Smooth muscle cell (in vitro differentiated cells): ENCODE results near the gene RAB37. TPM values are rescaled to one million over a fixed set of nuclear protein-coding genes. Genes with fewer than 3 reads are reported as not detected.

ENCODE experiments used
- DNase-seq: peaks from one replicate; lab custom pipeline; 2025; ENCODE audit not compliant: unreplicated experiment; lab: John Stamatoyannopoulos, UW
- H2AFZ ChIP-seq: fragments of 200-600 bp; sonication (generic); 2 replicates; pipeline ENCODE4 v1.6.0; 2016; ENCODE audit warnings: antibody characterized with exemption, low read depth, mild to moderate bottlenecking
- H3F3A ChIP-seq: fragments of 200-600 bp; sonication (generic); 2 replicates; pipeline ENCODE4 v1.6.0; 2017; ENCODE audit warnings: antibody characterized with exemption, low read depth
- H3K27ac ChIP-seq: fragments of 200-600 bp; sonication (generic); 2 replicates; pipeline ENCODE4 v1.5.1; 2016; ENCODE audit warnings: low read depth, mild to moderate bottlenecking
- H3K27me3 ChIP-seq: fragments of 200-600 bp; sonication (generic); 2 replicates; pipeline ENCODE4 v1.6.1; 2016; ENCODE audit warnings: low read depth, mild to moderate bottlenecking
- H3K36me3 ChIP-seq: fragments of 200-600 bp; sonication (generic); 2 replicates; pipeline ENCODE4 v1.5.1; 2016; ENCODE audit warnings: low read depth
- H3K4me1 ChIP-seq: fragments of 200-600 bp; sonication (generic); 2 replicates; pipeline ENCODE4 v1.5.1; 2016; ENCODE audit warnings: low read depth
- H3K4me2 ChIP-seq: fragments of 200-600 bp; sonication (generic); 2 replicates; pipeline ENCODE4 v1.6.0; 2016; ENCODE audit warnings: mild to moderate bottlenecking
- H3K4me3 ChIP-seq: fragments of 200-600 bp; sonication (generic); 2 replicates; pipeline ENCODE4 v1.5.1; 2016; ENCODE audit warnings: mild to moderate bottlenecking
- H3K79me2 ChIP-seq: fragments of 200-600 bp; sonication (generic); 2 replicates; pipeline ENCODE4 v1.6.0; 2016; ENCODE audit warnings: low read depth, mild to moderate bottlenecking
- H3K9ac ChIP-seq: fragments of 200-600 bp; sonication (generic); 2 replicates; pipeline ENCODE4 v1.6.0; 2016; ENCODE audit warnings: low read depth
- H3K9me3 ChIP-seq: fragments of 200-600 bp; sonication (generic); replicated peaks from 2 replicates; pipeline ENCODE4 v1.5.1; 2016; ENCODE audit warnings: low read depth
- H4K20me1 ChIP-seq: fragments of 200-600 bp; sonication (generic); 2 replicates; pipeline ENCODE4 v1.6.0; 2016; ENCODE audit warnings: low read depth
- WGBS: methylation state at CpG from one replicate; pipeline ENCODE4 v1.1.7; 2016; ENCODE audit warnings: low lambda C conversion rate; 5-methylcytosine and 5-hydroxymethylcytosine counted together
- polyA plus RNA-seq: library from polyadenylated mRNA; unstranded; fragments of >200 nt; fragmentation: Nextera tagmentation; extraction: Ambion mirVana; gene quantifications from 2 replicates; pipeline ENCODE4 v1.2.1, GENCODE V29; 2016
- total RNA-seq: library from RNA; depleted of rRNA; stranded (reverse); fragments of >200 nt; gene quantifications from 2 replicates; pipeline ENCODE4 v1.2.3, GENCODE V29; 2014
- TF ChIP-seq, protein P1 (sequence below): fragments of 200-600 bp; sonication (generic); IDR thresholded peaks from 2 replicates; pipeline ENCODE4 v1.5.1; 2017; ENCODE audit warnings: borderline replicate concordance, mild to moderate bottlenecking, antibody characterized with exemption; ENCODE audit not compliant: insufficient read depth, poor library complexity, severe bottlenecking

Gene RAB37
- total and polyA plus RNA-seq, 2 experiments from 2014 or later = 0.16 TPM; not detected in 1

DNA sequence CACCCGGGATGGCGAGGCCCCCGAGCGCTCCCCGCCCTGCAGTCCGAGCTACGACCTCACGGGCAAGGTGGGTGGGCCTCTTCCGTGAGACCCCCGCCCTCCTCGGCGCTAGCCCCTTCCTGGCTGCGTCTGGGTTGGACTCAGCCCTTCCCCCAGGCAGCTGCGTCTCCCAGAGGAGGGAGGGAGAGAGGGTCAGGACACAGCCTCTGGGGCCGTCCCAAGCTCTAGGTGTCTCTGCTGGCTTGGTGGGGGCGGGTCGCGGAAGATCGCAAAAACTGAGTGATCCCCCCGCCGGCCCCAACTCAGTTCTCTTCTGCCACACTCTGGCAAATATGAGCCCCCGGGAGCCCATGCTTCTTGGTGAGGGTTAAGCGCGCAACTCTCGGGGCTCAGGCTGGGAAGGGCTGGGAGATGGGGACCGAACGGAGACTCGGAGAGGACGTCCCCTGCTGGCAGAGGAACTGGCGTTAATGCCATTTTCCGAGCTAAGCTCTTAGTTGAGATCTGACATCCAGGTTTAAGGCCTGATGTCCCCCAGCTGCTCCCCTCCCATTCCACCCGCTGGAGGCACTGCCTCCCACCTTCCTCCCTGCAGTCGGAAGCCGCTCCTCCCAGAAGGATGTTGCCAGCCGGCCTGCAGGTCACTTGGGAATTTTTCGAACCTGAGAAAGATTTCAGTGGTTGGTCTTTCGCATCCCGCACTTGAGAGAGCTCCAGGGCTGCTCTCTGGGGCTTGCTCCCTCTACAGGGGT is 419 bp downstream of the RAB37 start:
- peak overlapping the region; percentile 68 for H3K4me2 ChIP-seq

GRCh38 chr17:74738051-74738996 is 1.3 kb downstream of the RAB37 start:
- peak overlapping the region; percentile 25 for H3K4me3 ChIP-seq
- H4K20me1 ChIP-seq = no peaks in the 10 kb centered on the region
- H3K9ac ChIP-seq = no peak overlapping the region
- no peak for DNase-seq
- 67% methylated on average over 16 of the region's 16 CpGs for WGBS
- no peaks in the 10 kb centered on the region for H3F3A ChIP-seq
- no peaks in the 10 kb centered on the region for H3K36me3 ChIP-seq
- TF ChIP-seq, protein P1, sequence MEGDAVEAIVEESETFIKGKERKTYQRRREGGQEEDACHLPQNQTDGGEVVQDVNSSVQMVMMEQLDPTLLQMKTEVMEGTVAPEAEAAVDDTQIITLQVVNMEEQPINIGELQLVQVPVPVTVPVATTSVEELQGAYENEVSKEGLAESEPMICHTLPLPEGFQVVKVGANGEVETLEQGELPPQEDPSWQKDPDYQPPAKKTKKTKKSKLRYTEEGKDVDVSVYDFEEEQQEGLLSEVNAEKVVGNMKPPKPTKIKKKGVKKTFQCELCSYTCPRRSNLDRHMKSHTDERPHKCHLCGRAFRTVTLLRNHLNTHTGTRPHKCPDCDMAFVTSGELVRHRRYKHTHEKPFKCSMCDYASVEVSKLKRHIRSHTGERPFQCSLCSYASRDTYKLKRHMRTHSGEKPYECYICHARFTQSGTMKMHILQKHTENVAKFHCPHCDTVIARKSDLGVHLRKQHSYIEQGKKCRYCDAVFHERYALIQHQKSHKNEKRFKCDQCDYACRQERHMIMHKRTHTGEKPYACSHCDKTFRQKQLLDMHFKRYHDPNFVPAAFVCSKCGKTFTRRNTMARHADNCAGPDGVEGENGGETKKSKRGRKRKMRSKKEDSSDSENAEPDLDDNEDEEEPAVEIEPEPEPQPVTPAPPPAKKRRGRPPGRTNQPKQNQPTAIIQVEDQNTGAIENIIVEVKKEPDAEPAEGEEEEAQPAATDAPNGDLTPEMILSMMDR = no peak
- no peak overlapping the region for H2AFZ ChIP-seq
- peaks cover 57% of the 10 kb centered on the region for H3K27me3 ChIP-seq
- H3K27ac ChIP-seq = no peak overlapping the region
- H3K79me2 ChIP-seq = no peaks in the 10 kb centered on the region
- H3K4me2 ChIP-seq = peak overlapping the region; percentile 68
- no peaks in the 10 kb centered on the region for H3K4me1 ChIP-seq
- H3K9me3 ChIP-seq = no peaks in the 10 kb centered on the region

More for the DNA sequence above, 419 bp downstream of the RAB37 start:
- Histone ChIP-seq H3K9ac (no peak overlapping the region), H4K20me1 (no peaks in the 10 kb centered on the region), H3K9me3 (no peaks in the 10 kb centered on the region), H3K36me3 (no peaks in the 10 kb centered on the region), H3K27ac (no peak overlapping the region), H2AFZ (no peak overlapping the region), H3K4me3 (peak overlapping the region; percentile 25), H3K79me2 (no peaks in the 10 kb centered on the region), H3K27me3 (peaks cover 57% of the 10 kb centered on the region), H3K4me1 (no peaks in the 10 kb centered on the region), H3F3A (no peaks in the 10 kb centered on the region)
- WGBS = 3% methylated on average over 37 of the region's 38 CpGs
- TF ChIP-seq, protein P1 = peak; percentile 42
- DNase-seq = no peak

- Histone ChIP-seq H3K9me3 (no peaks in the 10 kb centered on the region), H2AFZ (no peak overlapping the region), H3K4me3 (no peak overlapping the region), H3F3A (no peaks in the 10 kb centered on the region), H3K4me2 (no peak overlapping the region), H3K27ac (no peak overlapping the region), H3K9ac (no peak overlapping the region), H3K4me1 (no peaks in the 10 kb centered on the region), H4K20me1 (no peaks in the 10 kb centered on the region), H3K27me3 (peaks cover 49% of the 10 kb centered on the region), H3K36me3 (no peaks in the 10 kb centered on the region), H3K79me2 (no peaks in the 10 kb centered on the region)
- TF ChIP-seq, protein P1 = no peak
- WGBS = 92% methylated on average over 12 of the region's 12 CpGs
- DNase-seq = no peak
Observed at GRCh38 chr17:74739227-74739831, 2.3 kb downstream of the RAB37 start.
